Thyroid gland (tissue), 4 donors: Measurements from ENCODE around the gene ANXA10. TPM values are rescaled to one million over a fixed set of nuclear protein-coding genes. Genes with fewer than 3 reads are reported as not detected.
"Not testable (repeated sequence)": the region's sequence is repeated elsewhere in the genome, so short reads cannot be mapped to it uniquely, and the experiment has no call there.

Experiments used
- DNase-seq, 2 donors: peaks; one replicate each; pipeline ENCODE4 v3.0.0-alpha.2; 2019
- H3K27ac ChIP-seq, 3 donors: fragments of 200-600 bp; sonication (generic); 1 replicate in 2 of 3; 2 replicates in 1 of 3; pipeline ENCODE4 v1.5.1; 2016 to 2019; ENCODE audit warnings: mild to moderate bottlenecking in 1 of 3, moderate library complexity in 1 of 3
- H3K27me3 ChIP-seq: fragments of 200-600 bp; sonication (generic); one replicate; pipeline ENCODE4 v1.5.1; 2019
- H3K36me3 ChIP-seq, 2 donors: fragments of 200-600 bp; sonication (generic); one replicate each; pipeline ENCODE4 v1.5.1; 2016 to 2019
- H3K4me1 ChIP-seq, 2 donors: fragments of 200-600 bp; sonication (generic); one replicate each; pipeline ENCODE4 v1.5.1; 2017 to 2019
- H3K4me3 ChIP-seq, 3 donors: fragments of 200-600 bp; sonication (generic); replicated peaks in 1 of 3; 1 replicate in 2 of 3; 2 replicates in 1 of 3; pipeline ENCODE4 v1.5.1; 2016; ENCODE audit warnings: mild to moderate bottlenecking in 1 of 3
- H3K9me3 ChIP-seq: fragments of 200-600 bp; sonication (generic); one replicate; pipeline ENCODE4 v1.5.1; 2017
- POLR2A ChIP-seq, 2 donors: fragments of 450-650 bp; IDR thresholded peaks; one replicate each; pipeline ENCODE4 v1.6.1; 2017; ENCODE audit warnings: antibody characterized with exemption in 2 of 2, mild to moderate bottlenecking in 2 of 2, moderate library complexity in 1 of 2
- WGBS, 2 donors: methylation state at CpG; one replicate each; pipeline ENCODE4 v1.1.5; 2017; 5-methylcytosine and 5-hydroxymethylcytosine counted together
- intact Hi-C: fragments of 100-400 bp; cut with DNase I; formaldehyde crosslinking; loops from one replicate; pipeline ENCODE4 v1.15.1; 2023
- total RNA-seq, 4 donors: library from RNA; depleted of rRNA; stranded (reverse); fragments of >200 nt; gene quantifications; one replicate each; pipeline ENCODE4 v1.2.3, GENCODE V29; 2016
- TF ChIP-seq, protein P1 (sequence below), 6 experiments: fragments of 200-600 bp in 3 of 6; fragments of 450-650 bp in 3 of 6; sonication (generic) in 3 of 6; IDR thresholded peaks; one replicate each; pipeline ENCODE4 v1.5.1; 2016 to 2019; ENCODE audit warnings: antibody characterized with exemption in 6 of 6, mild to moderate bottlenecking in 2 of 6, inconsistent platforms in 1 of 6, moderate library complexity in 1 of 6

Gene ANXA10
- total RNA-seq, 4 donors from 2014 or later = not detected

DNA sequence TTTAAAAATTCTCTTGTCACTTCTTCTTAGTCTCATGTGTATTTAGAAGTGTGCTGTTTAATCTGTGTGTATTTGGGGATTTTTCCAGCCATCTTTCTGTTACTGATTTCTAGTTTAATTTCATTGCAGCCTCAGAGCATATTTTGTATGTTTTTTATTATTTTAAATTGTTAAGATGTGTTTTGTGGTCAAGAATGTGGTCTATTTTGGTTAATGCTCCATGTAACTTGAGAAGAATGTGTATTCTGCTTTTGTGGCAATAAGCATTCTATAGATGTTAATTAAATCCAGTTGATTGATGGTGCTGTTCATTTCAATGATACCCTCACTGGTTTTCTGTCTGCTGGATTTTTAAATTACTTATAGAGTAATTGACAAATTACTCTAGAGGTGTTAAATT lies 38.9 kb downstream of the ANXA10 start:
- TF ChIP-seq, protein P1, sequence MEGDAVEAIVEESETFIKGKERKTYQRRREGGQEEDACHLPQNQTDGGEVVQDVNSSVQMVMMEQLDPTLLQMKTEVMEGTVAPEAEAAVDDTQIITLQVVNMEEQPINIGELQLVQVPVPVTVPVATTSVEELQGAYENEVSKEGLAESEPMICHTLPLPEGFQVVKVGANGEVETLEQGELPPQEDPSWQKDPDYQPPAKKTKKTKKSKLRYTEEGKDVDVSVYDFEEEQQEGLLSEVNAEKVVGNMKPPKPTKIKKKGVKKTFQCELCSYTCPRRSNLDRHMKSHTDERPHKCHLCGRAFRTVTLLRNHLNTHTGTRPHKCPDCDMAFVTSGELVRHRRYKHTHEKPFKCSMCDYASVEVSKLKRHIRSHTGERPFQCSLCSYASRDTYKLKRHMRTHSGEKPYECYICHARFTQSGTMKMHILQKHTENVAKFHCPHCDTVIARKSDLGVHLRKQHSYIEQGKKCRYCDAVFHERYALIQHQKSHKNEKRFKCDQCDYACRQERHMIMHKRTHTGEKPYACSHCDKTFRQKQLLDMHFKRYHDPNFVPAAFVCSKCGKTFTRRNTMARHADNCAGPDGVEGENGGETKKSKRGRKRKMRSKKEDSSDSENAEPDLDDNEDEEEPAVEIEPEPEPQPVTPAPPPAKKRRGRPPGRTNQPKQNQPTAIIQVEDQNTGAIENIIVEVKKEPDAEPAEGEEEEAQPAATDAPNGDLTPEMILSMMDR (IDR thresholded peaks at IDR 0.05) = no peak
- TF ChIP-seq POLR2A (IDR thresholded peaks at IDR 0.05) = no peak

DNA sequence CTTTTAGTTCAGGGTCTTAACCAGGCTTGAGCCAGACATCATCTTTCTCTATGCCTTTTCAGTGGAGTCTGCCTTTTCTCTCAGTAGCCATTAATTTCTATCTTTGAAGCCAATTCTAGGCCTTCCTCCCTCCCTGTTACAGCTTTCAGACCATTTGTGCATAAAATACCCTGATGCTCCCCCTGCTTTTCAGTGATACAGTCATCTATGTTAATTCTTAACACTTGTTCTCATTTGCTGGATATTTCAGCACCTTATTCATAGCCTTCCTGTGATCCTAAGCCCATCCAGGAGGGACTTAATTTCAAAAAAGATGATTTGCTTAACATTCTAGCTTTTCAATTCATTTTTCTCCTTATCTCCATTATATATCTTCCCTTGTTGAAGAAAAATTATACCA lies 42.3 kb downstream of the ANXA10 start:
- no peaks in the 10 kb centered on the region for H3K36me3 ChIP-seq
- H3K27me3 ChIP-seq = no peaks in the 10 kb centered on the region
- no peak overlapping the region for H3K4me3 ChIP-seq
- H3K4me1 ChIP-seq = no peaks in the 10 kb centered on the region
- DNase-seq = no peak
- H3K9me3 ChIP-seq = no peaks in the 10 kb centered on the region
- no peak overlapping the region for H3K27ac ChIP-seq
- no peak for TF ChIP-seq POLR2A (IDR thresholded peaks at IDR 0.05)
- TF ChIP-seq, protein P1 (IDR thresholded peaks at IDR 0.05) = no peak
- intact Hi-C loops = no loop called here

More for the DNA sequence above, 38.9 kb downstream of the ANXA10 start:
- H3K4me1 ChIP-seq = no peaks in the 10 kb centered on the region
- H3K36me3 ChIP-seq = no peaks in the 10 kb centered on the region
- no peaks in the 10 kb centered on the region for H3K27me3 ChIP-seq
- intact Hi-C loops = no loop called here
- H3K27ac ChIP-seq = no peak overlapping the region
- H3K4me3 ChIP-seq = no peak overlapping the region
- H3K9me3 ChIP-seq = no peaks in the 10 kb centered on the region
- no peak for DNase-seq

DNA sequence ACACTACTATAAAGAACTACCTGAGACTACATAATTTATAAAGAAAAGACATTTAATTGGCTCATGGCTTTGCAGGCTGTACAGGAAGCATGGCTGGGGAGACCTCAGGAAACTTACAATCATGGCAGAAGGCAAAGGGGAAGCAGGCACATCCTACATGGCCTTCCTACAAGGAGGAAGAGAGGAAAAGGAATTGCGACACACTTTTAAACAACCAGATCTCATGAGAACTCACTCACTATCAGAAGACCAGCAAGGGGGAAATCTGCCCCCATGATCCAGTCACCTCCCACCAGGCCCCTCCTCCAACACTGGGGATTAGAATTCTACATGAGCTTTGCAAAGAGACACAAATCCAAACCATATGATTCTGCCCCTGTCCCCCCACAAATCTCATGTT lies 43.5 kb downstream of the ANXA10 start:
- DNase-seq, H3K36me3 ChIP-seq, H3K27me3 ChIP-seq, intact Hi-C loops, H3K27ac ChIP-seq, H3K9me3 ChIP-seq, H3K4me3 ChIP-seq, H3K4me1 ChIP-seq: not testable (repeated sequence)
- 89 to 95% methylated on average over 1 of the region's 1 CpG for WGBS, 2 donors

DNA sequence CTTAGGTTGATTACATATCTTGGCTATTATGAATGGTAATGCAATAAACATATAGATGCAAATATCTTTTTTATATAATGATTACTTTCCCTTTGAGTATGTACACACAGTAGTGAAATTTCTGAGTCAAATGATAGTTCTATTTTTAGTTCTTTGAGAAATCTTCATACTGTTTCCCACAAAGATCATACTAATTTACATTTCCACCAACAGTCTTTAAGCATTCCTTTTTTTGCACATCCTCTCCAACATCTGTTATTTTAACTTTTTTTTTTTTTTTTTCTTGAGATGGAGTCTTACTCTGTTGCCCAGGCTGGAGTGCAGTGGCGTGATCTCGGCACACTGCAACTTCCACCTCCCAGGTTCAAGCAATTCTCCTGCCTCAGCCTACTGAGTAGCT lies 45.4 kb downstream of the ANXA10 start:
- H3K4me3 ChIP-seq, H3K4me1 ChIP-seq, H3K36me3 ChIP-seq, H3K9me3 ChIP-seq, intact Hi-C loops, DNase-seq, H3K27me3 ChIP-seq, H3K27ac ChIP-seq: not testable (repeated sequence)
- 90 to 98% methylated on average over 2 of the region's 2 CpGs for WGBS, 2 donors

DNA sequence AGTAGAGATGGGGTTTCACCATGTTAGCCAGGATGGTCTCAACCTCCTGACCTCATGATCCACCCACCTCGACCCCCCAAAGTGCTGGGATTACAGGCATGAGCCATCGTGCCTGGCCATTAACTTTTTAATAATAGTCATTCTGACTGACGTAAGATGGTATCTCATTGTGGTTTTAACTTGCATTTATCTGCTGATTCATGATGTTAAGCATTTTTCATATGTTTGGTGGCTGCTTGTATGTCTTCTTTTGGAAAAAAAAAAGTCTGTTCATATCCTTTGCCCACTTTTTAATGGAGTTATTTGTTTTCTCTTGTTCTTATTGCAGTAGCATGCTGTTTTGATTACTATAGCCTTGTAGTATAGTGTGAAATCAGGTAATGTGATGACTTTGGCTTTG lies 45.8 kb downstream of the ANXA10 start:
- 71 to 85% methylated on average over 3 of the region's 3 CpGs for WGBS, 2 donors
- no peak overlapping the region for H3K4me3 ChIP-seq
- no peak for TF ChIP-seq POLR2A (IDR thresholded peaks at IDR 0.05)
- TF ChIP-seq, protein P1 (IDR thresholded peaks at IDR 0.05) = no peak
- no peak for DNase-seq
- no peaks in the 10 kb centered on the region for H3K36me3 ChIP-seq
- no peaks in the 10 kb centered on the region for H3K9me3 ChIP-seq
- intact Hi-C loops = no loop called here
- no peaks in the 10 kb centered on the region for H3K4me1 ChIP-seq
- H3K27ac ChIP-seq = no peak overlapping the region
- no peaks in the 10 kb centered on the region for H3K27me3 ChIP-seq

DNA sequence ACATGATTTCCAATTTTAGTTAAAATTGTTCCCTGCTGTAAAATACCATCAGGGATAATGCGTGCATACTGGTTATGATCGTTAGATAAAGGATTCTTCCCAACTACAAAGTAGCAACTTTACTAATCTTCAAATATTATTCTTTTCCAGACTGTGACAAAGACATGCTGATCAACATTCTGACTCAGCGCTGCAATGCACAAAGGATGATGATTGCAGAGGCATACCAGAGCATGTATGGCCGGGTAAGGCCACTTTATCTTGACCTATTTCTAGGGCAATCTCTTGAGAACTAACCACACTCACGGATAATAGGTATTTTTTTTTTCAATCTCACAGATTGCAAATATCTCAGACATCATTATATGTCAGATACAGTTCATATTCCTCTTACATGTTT lies 47.0 kb downstream of the ANXA10 start:
- Histone ChIP-seq H3K27me3 (no peaks in the 10 kb centered on the region), H3K27ac (no peak overlapping the region), H3K4me1 (no peaks in the 10 kb centered on the region), H3K4me3 (no peak overlapping the region), H3K9me3 (no peaks in the 10 kb centered on the region), H3K36me3 (no peaks in the 10 kb centered on the region)
- TF ChIP-seq, protein P1 (IDR thresholded peaks at IDR 0.05) = no peak
- no peak for TF ChIP-seq POLR2A (IDR thresholded peaks at IDR 0.05)
- DNase-seq = no peak
- WGBS, 2 donors = 88 to 90% methylated on average over 5 of the region's 5 CpGs
- intact Hi-C loops = no loop called here
